Stimulated activated CD4-positive, alpha-beta T cell treated with anti-CD3 and anti-CD28 coated beads, Interleukin-2, amount 100 ng/mL, for 48 hours (primary cell): ENCODE data around the gene VARS2.
"Not testable (repeated sequence)": the region's sequence is repeated elsewhere in the genome, so short reads cannot be mapped to it uniquely, and the experiment has no call there.

Experiments used
- DNase-seq, 2 donors: peaks; one replicate each; pipeline ENCODE4 v3.0.0-alpha.2; 2020

The VARS2 gene

DNA sequence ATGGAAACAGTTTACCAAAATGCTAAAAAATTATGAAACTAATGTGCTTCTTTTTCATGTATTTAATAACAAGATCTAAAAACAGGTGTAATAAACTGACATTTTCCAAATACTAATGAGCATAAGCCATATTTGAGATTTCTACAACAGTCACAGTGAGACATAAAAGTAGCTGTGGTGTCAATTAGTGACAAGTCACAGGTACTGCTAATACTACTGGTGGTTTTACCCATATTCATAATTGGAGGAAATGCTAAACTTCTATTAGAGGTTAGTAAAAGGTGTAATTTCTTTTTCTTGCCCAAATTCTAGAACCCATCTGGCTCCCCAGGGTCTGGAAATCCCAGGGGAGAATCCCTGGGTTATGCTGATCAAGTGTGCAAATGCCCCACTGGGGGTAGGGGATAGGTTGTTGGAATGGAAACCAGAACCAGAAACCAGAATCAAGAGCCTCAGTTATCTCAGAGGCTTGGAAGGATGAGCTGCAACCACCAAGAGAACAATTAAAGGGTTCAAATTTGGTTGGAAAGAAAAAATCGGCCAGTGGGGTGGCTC is 13.1 kb upstream of the VARS2 start:
- DNase-seq = no peak

GRCh38 chr6:30901436-30901835 is 12.6 kb upstream of the VARS2 start:
- DNase-seq = no peak

GRCh38 chr6:30902196-30902595 is 11.8 kb upstream of the VARS2 start:
- not testable (repeated sequence) for DNase-seq

GRCh38 chr6:30902709-30903108 is 11.3 kb upstream of the VARS2 start:
- DNase-seq = no peak

GRCh38 chr6:30903236-30903635 is 10.8 kb upstream of the VARS2 start:
- DNase-seq = no peak

- not testable (repeated sequence) for DNase-seq
Measured at GRCh38 chr6:30907290-30907757, 6.7 kb upstream of the VARS2 start.

- DNase-seq = peak; percentile 88 to 92
Measured at GRCh38 chr6:30907758-30908591, 6.1 kb upstream of the VARS2 start, which contains the start of gene GTF2H4. Gene GTF2H4 (plus strand): TSS chr6:30908207.

- no peak for DNase-seq
Measured at GRCh38 chr6:30908700-30909099, 5.3 kb upstream of the VARS2 start.

DNA sequence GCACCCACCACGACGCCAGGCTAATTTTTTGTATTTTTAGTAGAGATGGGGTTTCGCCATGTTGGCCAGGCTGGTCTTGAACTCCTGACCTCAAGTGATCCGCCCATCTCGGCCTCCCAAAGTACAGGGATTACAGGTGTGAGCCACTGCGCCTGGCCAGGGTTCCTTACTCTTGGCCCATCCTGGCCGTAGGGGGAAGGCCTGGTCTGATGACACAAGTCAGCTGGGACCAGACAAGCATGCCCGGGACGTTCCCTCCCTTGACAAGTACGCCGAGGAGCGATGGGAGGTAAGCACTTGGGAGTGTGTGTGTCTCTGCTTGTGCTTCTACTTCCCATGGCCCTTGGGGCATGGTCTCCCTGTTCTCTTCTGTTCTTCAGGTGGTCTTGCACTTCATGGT is 3.6 kb upstream of the VARS2 start:
- not testable (repeated sequence) for DNase-seq

DNA sequence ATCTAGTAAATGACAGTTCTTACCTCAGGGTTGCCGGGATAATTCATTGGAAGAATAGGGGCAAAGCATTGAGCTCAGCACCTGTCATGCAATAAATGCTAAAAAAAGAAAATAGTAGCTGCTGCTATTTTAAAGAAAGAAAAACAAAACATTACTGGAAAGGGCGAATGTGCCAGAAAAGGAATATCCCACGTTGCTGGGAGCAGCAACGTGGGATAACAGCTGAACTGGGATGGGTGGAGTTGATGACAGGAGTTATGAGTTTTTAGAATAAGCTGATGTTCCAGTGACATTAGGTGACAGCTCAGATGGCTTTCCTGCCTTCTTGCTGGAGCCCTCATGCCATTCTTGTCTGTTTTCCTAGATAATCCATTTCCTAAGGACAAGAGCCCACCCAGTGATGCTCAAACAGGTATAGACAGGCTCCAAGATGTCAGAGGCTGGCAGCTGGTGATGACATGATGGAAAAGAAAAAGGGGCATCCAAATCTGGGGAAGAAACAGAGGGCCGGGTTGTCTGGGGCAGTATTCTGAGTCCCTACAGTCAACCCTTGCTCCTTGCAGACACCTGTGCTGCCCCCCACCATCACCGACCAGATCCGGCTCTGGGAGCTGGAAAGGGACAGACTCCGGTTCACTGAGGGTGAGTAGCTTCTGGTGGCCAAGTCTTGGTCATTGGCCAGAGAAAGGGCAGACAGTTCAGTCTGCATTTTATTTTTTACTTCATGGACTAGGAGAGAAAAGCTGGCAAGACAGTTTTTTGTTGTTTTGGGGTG is 1.1 kb upstream of the VARS2 start:
- DNase-seq = no peak

GRCh38 chr6:30913721-30914075 is 340 bp upstream of the VARS2 start:
- DNase-seq = no peak

DNA sequence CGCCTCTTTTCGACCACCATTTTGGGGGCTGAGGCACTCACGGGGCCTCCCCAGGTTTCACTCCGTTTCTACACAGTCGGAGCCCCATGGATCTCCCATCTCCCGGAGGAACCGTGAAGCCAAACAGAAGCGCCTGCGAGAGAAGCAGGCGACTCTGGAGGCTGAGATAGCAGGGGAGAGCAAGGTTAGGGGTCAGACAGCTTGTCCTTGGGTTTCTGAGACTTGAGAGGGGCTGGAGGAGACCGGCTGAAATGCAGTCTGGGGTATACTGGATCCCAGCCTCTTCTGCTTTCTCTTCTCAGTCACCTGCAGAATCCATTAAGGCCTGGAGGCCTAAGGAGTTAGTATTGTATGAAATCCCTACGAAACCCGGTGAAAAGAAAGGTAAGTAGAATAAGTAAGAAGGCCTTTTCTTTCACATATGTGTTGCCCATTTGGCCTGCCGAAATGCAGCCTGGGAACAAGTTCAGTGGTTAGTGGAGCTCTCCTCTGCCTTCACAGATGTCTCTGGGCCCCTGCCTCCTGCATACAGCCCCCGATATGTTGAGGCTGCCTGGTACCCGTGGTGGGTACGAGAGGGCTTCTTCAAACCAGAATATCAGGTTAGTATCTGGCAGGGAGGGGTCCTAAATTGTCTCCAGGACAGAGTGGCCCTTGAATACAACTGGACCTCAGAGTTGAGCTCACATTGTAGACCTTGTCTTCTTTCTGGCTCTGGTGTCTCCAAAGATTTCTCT is 984 bp downstream of the VARS2 start:
- DNase-seq = no peak

DNA sequence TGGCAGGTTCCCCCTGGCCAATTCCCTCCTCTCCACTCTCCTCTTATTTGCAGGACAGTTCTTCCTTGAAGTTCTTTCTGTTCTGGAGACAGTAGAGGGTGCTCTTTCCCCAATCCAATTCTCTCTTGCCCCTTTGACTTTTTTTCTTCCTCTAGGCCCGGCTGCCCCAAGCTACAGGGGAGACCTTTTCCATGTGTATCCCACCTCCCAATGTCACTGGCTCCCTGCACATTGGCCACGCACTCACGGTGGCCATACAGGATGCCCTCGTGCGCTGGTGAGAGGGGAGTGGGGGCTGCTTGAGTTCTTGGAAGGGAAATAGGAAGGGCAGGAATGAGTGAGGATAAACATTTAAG is 1.5 kb downstream of the VARS2 start:
- DNase-seq = no peak

- no peak for DNase-seq
Measured at GRCh38 chr6:30917041-30917440, 3.0 kb downstream of the VARS2 start.

DNA sequence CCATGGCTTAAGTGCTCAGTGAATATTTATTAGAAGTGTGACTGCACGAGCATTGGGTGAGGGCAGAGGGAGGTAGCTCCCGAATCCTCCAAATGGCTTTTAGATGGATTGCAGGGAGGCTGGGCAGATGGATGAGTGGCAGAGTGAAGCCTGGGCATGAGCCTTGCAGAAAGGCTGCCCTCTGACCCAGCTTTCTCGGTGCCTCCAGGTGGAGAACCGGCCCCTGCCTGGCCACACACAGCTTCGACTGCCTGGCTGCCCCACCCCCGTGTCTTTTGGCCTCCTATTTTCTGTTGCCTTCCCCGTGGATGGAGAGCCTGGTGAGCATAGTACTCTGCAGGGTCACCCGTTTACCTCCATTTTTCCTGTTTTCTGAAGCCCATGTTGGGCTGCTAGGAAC is 3.4 kb downstream of the VARS2 start:
- DNase-seq = no peak

DNA sequence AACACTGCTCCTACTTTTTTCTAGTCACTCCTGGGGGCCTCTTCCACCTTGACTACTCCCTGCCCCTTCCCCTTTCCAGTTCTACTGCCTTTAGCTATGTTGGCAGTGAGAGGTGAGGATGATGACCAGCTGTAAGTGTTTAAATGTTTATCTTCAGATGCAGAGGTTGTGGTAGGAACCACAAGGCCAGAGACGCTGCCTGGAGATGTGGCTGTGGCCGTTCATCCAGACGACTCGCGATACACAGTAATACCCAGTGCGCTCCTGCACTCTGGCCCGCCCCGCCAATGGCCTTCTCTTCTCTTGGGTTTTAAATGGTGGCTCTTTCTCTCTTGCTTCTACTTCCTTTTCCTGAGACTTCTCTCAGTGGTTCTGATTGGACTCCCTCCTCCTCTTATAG is 4.6 kb downstream of the VARS2 start:
- no peak for DNase-seq

DNA sequence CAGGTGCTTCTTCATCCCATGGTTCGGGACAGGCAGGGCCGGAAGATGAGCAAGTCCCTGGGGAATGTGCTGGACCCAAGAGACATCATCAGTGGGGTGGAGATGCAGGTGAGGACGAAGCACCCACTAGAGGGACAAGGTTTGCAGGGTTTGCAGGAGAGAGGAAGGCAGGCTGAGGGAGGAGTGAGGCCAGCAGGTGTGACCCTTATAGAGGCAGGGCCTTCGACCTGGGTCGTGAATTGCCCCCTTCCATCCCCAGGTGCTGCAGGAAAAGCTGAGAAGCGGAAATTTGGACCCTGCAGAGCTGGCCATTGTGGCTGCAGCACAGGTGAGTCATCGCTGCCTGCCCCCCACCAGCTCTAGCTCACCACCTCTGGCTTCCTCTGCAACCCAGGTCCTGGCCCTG is 8.4 kb downstream of the VARS2 start:
- DNase-seq = no peak

- DNase-seq = not testable (repeated sequence)
Measured at GRCh38 chr6:30924040-30924627, 10.1 kb downstream of the VARS2 start.

DNA sequence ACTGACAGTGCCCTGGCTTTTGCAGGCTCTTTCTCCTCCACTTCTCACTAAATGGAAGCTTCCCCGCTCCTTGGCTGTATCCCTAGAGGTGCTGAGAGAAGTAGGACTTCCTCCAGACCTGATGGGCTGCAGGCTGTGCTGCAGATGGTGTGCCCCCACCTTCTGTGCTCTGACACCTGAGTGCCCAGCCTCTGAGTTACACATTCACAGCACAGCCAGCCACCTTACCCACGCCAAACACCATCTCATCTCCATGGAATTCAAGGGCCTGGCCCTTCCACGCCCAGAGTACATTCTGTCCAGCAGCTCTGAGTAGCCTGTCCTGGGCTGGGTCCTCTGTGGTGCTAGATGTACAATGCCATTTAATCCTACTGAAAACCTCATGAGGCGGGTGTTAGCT is 12.6 kb downstream of the VARS2 start:
- DNase-seq = no peak

- DNase-seq = not testable (repeated sequence)
Measured at GRCh38 chr6:30927080-30927479, 13.0 kb downstream of the VARS2 start.

- DNase-seq = no peak
Measured at GRCh38 chr6:30928677-30929076, 14.6 kb downstream of the VARS2 start.

- no peak for DNase-seq
Measured at GRCh38 chr6:30930506-30930905, 16.5 kb downstream of the VARS2 start.

- no peak for DNase-seq
Measured at GRCh38 chr6:30931272-30931671, 17.2 kb downstream of the VARS2 start.
